Measurements from ENCODE around the gene TECPR2. TPM values are rescaled to one million over a fixed set of nuclear protein-coding genes. Genes with fewer than 3 reads are reported as not detected.
A peak's percentile ranks its signal among the peaks of the same experiment; 100 is the strongest.
"Not testable (repeated sequence)": the region's sequence is repeated elsewhere in the genome, so short reads cannot be mapped to it uniquely, and the experiment has no call there.

The TECPR2 gene
- total and polyA plus RNA-seq, 4 experiments from 2014 or later, result 0.89 to 12.6 (median 7.8) TPM

DNA sequence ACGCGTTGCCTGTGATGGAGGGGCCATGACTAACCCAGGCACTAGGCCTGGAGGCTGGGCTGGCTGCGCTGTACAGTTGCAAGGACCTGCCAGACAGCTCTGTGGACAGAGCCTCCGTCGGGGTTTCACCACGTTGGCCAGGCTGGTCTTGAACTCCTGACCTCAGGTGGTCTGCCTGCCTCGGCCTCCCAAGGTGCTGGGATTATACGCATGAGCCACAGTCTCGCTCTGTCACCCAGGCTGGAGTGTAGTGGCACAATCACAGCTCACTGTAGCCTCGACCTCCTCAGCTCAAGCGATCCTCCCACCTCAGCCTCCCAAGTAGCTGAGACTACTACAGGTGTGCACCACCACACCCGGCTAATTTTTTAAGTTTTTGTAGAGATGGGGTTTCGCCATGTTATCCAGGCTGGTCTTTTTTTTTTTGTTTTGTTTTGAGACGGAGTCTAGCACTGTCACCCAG is 178.3 kb downstream of the TECPR2 start:
- DNase-seq; H3K27ac Mint-ChIP-seq; H3K36me3 ChIP-seq (ENCODE audit: insufficient read depth, low read length); H3K4me3 ChIP-seq (ENCODE audit: low read length in 2 of 2); H3K27ac ChIP-seq (ENCODE audit: low read depth, low read length); H3K4me1 ChIP-seq (ENCODE audit: insufficient read depth, low read length); H3K9me3 Mint-ChIP-seq; POLR2A ChIA-PET (ENCODE audit: partially characterized antibody); H3K4me1 Mint-ChIP-seq; H3K4me3 Mint-ChIP-seq; H3K9me3 ChIP-seq (ENCODE audit: control insufficient read depth in 1 of 2, low read length in 2 of 2); intact Hi-C loops (cut with micrococcal nuclease); H3K36me3 Mint-ChIP-seq: not testable (repeated sequence)
- peaks cover 12% of the 10 kb centered on the region for H3K27me3 ChIP-seq (ENCODE audit: insufficient read depth, low read length)
- H3K27me3 Mint-ChIP-seq, result peaks cover 12 to 16% of the 10 kb centered on the region in 2 donors
- CTCF ChIA-PET (ENCODE audit: partially characterized antibody), result interaction anchor here (1.3 kb wide), 1 partner anchor 8 kb away, joined by 3 read pairs; no protein-coding TSS in a partner anchor

DNA sequence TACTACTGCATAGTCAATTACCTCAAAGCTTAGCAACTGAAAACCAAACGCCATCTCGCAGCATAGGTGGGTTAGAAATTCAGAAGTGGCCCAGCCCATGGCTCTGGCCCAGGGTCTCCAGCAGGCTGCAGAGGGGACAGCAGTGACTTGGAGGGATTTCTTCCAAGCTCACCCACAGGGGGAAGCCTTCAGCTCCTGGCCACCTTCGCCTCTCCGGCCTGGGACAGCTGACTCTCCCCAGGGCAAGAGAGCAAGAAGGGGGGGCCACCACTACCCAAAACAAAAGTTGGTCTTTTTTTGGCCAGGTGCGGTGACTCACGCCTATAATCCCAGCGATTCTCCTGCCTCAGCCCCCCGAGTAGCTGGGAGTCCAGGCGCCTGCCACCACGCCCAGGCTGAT is 179.0 kb downstream of the TECPR2 start:
- intact Hi-C loops (cut with micrococcal nuclease), result no loop called here
- ChIA-PET CTCF (ENCODE audit: partially characterized antibody) (interaction anchor here (0.6 to 1.3 kb wide), 2 partner anchors 9 to 67 kb away, joined by 3 read pairs; no protein-coding TSS in a partner anchor), POLR2A (ENCODE audit: partially characterized antibody) (no interaction called here)
- Mint-ChIP-seq H3K27me3 (peaks cover 12 to 16% of the 10 kb centered on the region in 2 donors), H3K27ac (no peak overlapping the region), H3K4me1 (peaks cover 0 to 7% (median 2%) of the 10 kb centered on the region in 4 donors), H3K36me3 (no peaks in the 10 kb centered on the region), H3K9me3 (peaks cover 0 to under 1% (median 0%) of the 10 kb centered on the region in 8 donors), H3K4me3 (no peak overlapping the region)
- no peak for DNase-seq
- H3K4me3 ChIP-seq (ENCODE audit: low read length in 2 of 2), result no peak overlapping the region
- no peaks in the 10 kb centered on the region for H3K36me3 ChIP-seq (ENCODE audit: insufficient read depth, low read length)
- H3K4me1 ChIP-seq (ENCODE audit: insufficient read depth, low read length), result peaks cover 8% of the 10 kb centered on the region
- no peaks in the 10 kb centered on the region for H3K9me3 ChIP-seq (ENCODE audit: control insufficient read depth in 1 of 2, low read length in 2 of 2)
- no peak overlapping the region for H3K27ac ChIP-seq (ENCODE audit: low read depth, low read length)
- peaks cover 12% of the 10 kb centered on the region for H3K27me3 ChIP-seq (ENCODE audit: insufficient read depth, low read length)

DNA sequence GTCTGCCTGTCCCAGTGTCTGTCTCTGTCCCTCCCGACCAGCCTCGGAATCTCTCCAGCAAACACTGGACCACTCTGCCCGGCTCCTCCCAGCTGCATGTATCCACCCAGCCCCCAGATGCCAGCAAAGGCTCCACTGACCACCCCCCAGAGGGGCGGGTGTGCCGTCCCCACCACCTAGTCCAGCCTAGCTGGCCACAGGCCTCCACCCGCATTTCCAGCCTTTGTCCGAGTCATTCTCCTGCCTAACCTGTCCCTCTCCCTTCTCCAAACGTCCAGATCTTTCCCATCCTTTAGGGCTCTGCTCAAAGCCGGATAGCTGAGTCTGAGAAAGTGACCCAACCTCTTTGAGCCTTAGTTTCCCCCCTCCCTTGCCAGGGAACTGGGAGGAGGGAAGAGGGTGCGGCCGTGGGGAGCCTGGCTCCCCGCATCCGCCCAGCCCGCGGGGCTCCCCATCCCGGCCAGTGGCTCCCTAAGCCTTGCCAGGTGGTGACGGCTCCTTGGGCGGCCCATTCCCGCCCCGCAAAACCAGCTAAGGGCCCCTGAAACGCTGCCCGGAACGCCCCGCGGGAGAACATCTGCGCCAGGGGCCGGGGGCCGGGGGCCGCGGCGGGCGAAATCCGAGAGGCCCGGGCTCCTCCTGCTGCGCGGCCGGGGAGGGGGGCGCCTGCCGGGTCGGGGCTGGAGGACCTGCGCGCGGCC is 181.5 kb downstream of the TECPR2 start:
- no peaks in the 10 kb centered on the region for H3K36me3 ChIP-seq (ENCODE audit: insufficient read depth, low read length)
- Mint-ChIP-seq H3K27me3 (peaks cover 18 to 19% of the 10 kb centered on the region in 2 donors), H3K36me3 (no peaks in the 10 kb centered on the region), H3K4me3 (peak overlapping the region in 3 of 8 donors; percentile 25 to 54 (median 43)), H3K27ac (no peak overlapping the region), H3K9me3 (peaks cover 0 to 2% (median 0%) of the 10 kb centered on the region in 8 donors), H3K4me1 (peaks cover 0 to 7% (median 2%) of the 10 kb centered on the region in 4 donors)
- H3K4me3 ChIP-seq (ENCODE audit: low read length in 2 of 2), result no peak overlapping the region
- H3K4me1 ChIP-seq (ENCODE audit: insufficient read depth, low read length), result peaks cover 8% of the 10 kb centered on the region
- POLR2A ChIA-PET (ENCODE audit: partially characterized antibody), result interaction anchor here (1.3 kb wide), 1 partner anchor 11 kb away, joined by 3 read pairs; no protein-coding TSS in a partner anchor
- H3K27ac ChIP-seq (ENCODE audit: low read depth, low read length), result no peak overlapping the region
- peaks cover 12% of the 10 kb centered on the region for H3K27me3 ChIP-seq (ENCODE audit: insufficient read depth, low read length)
- H3K9me3 ChIP-seq (ENCODE audit: control insufficient read depth in 1 of 2, low read length in 2 of 2), result no peaks in the 10 kb centered on the region
- CTCF ChIA-PET (ENCODE audit: partially characterized antibody), result interaction anchor here (0.6 kb wide), 1 partner anchor 108 kb away, joined by 4 read pairs; no protein-coding TSS in a partner anchor
- DNase-seq, result no peak
- intact Hi-C loops (cut with micrococcal nuclease), result no loop called here

DNA sequence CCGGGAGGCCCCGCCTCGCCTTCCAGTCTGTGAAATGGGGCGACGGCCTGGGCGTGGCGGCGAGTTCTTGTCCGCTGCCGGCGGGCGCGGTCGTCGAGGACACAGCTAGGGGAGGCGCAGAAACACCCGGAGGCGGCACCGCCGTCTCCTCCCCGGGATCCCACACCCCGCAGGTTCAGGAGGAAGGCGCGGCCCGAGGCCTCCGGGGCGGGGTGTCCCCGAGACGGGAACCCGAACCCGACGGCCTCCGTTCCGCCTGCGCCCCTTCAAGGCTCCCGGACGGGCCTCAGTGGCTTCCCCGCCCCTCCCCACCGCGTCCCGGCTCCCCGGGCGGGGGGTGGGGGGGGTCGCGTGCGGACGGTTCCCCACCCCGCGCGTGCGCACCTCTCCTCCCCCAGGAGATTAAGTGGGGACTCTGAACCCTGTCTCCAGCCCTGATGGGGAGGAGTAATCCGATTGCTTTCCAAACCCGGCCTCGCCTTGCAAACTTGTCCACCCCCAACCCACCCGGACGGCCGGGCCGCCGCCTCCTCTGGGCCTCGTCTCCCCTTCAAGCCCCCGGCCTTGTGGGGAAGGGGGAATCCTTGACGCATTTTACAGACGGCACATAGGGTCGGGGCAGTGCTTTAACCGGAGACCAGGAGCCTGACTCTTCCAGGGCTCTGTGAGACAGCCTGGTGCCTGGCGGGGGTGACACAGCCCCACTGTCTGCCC is 182.2 kb downstream of the TECPR2 start:
- Mint-ChIP-seq H3K36me3 (no peaks in the 10 kb centered on the region), H3K27ac (no peak overlapping the region), H3K27me3 (peaks cover 18 to 19% of the 10 kb centered on the region in 2 donors), H3K9me3 (peaks cover 0 to 2% (median 0%) of the 10 kb centered on the region in 8 donors), H3K4me1 (peaks cover 0 to 7% (median 2%) of the 10 kb centered on the region in 4 donors), H3K4me3 (peak overlapping the region in 6 of 8 donors; percentile 32 to 68 (median 49))
- peak in 2 of 5 donors; percentile 19 to 23 for DNase-seq
- POLR2A ChIA-PET (ENCODE audit: partially characterized antibody), result interaction anchor here (1.3 kb wide), 1 partner anchor 10 kb away, joined by 3 read pairs; no protein-coding TSS in a partner anchor
- Histone ChIP-seq H3K27ac (ENCODE audit: low read depth, low read length) (no peak overlapping the region), H3K36me3 (ENCODE audit: insufficient read depth, low read length) (no peaks in the 10 kb centered on the region), H3K4me1 (ENCODE audit: insufficient read depth, low read length) (peaks cover 8% of the 10 kb centered on the region), H3K4me3 (ENCODE audit: low read length in 2 of 2) (no peak overlapping the region), H3K27me3 (ENCODE audit: insufficient read depth, low read length) (peaks cover 12% of the 10 kb centered on the region), H3K9me3 (ENCODE audit: control insufficient read depth in 1 of 2, low read length in 2 of 2) (no peaks in the 10 kb centered on the region)
- intact Hi-C loops (cut with micrococcal nuclease), result no loop called here
- CTCF ChIA-PET (ENCODE audit: partially characterized antibody), result interaction anchor here (0.6 kb wide), 1 partner anchor 109 kb away, joined by 4 read pairs; no protein-coding TSS in a partner anchor

DNA sequence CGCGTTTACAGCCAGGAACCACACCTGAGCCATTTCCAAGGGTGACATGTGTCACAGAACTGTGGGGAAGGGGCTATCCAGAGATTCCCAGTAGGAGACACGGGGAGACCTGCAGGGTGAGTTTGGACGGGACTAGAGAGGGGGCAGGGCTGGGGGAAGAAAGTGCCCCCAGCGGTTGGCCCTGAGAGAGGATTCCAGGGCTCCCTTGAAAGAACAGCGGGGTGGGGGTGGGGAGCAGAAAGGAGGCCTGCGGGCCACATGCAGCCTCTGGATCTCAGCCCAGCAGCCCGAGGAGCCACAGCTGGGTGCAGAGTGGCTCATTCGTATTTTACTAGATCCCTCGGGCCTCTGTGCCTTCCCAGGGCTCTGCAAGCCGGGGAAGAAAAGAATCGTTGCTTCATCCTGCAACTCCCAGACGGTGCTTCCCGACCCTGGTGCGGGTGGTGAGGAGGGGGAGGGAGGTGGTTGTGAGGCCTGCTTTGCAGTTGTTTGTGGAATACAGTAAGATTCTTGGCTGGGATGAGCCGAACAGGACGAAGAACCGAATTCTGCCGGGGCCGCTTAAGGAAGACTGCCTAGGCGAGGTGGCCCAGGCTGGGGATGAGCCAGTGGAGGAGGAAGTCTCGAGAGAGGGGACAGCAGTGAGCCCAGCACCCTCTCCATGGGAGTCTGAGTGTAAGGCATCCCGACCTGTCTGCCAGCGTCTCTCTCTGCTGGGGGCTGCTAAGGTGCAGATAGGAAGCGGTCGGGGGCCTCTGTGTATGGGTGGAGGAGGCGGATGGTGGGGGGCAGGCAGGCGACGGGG is 182.9 kb downstream of the TECPR2 start:
- POLR2A ChIA-PET (ENCODE audit: partially characterized antibody), result no interaction called here
- Mint-ChIP-seq H3K27me3 (peaks cover 21 to 22% of the 10 kb centered on the region in 2 donors), H3K27ac (peak overlapping the region in 1 of 7 donors; percentile 17)

DNA sequence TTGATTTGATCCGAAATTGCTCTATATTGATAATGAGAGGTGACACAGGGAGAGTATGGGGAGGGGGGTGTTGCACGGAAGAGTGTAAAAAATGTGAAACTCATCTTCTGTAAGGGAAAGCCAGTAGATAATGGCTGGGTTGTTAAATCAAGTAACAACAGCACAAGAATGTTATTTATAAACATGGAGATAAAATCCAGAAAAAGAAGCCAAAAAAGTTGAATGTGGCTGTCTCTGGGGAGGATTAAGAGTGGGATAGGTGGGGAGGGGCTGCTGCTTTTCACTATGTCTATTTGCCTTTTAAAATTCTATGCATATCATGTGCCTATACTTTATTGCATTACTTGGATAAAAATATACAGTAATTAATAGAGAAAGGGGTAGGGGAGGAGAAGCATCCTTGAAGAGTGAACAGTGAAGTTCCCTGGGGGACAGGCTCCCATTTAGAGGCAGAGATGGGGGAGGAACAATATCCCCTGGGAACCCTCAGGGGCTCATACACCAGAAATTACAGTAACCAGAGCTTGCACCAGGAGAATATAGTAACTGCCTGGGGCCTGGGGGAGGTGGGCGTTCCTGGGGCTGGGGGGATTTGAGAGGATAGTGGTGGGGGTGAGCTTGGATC is 186.0 kb downstream of the TECPR2 start:
- H3K4me3 Mint-ChIP-seq, result no peak overlapping the region
- intact Hi-C loops (cut with micrococcal nuclease), result no loop called here
- no peak overlapping the region for H3K27ac ChIP-seq (ENCODE audit: low read depth, low read length)
- peaks cover 19 to 20% of the 10 kb centered on the region in 2 donors for H3K27me3 Mint-ChIP-seq
- POLR2A ChIA-PET (ENCODE audit: partially characterized antibody), result no interaction called here
- H3K9me3 ChIP-seq (ENCODE audit: control insufficient read depth in 1 of 2, low read length in 2 of 2), result no peaks in the 10 kb centered on the region
- H3K4me1 Mint-ChIP-seq, result peaks cover 0 to 7% (median 0%) of the 10 kb centered on the region in 4 donors
- no peaks in the 10 kb centered on the region for H3K36me3 ChIP-seq (ENCODE audit: insufficient read depth, low read length)
- DNase-seq, result no peak
- no peak overlapping the region for H3K27ac Mint-ChIP-seq
- H3K27me3 ChIP-seq (ENCODE audit: insufficient read depth, low read length), result peaks cover 12% of the 10 kb centered on the region
- no peaks in the 10 kb centered on the region for H3K36me3 Mint-ChIP-seq
- CTCF ChIA-PET (ENCODE audit: partially characterized antibody), result no interaction called here
- peaks cover 0 to 2% (median 0%) of the 10 kb centered on the region in 8 donors for H3K9me3 Mint-ChIP-seq
- no peak overlapping the region for H3K4me3 ChIP-seq (ENCODE audit: low read length in 2 of 2)
- H3K4me1 ChIP-seq (ENCODE audit: insufficient read depth, low read length), result peaks cover 8% of the 10 kb centered on the region

More for the DNA sequence above, 182.9 kb downstream of the TECPR2 start:
- Mint-ChIP-seq H3K9me3 (peaks cover 0 to 2% (median 0%) of the 10 kb centered on the region in 8 donors), H3K36me3 (no peaks in the 10 kb centered on the region), H3K4me1 (peaks cover 0 to 7% (median 2%) of the 10 kb centered on the region in 4 donors), H3K4me3 (peak overlapping the region in 4 of 8 donors; percentile 33 to 68 (median 41))
- Histone ChIP-seq H3K4me1 (ENCODE audit: insufficient read depth, low read length) (peaks cover 8% of the 10 kb centered on the region), H3K4me3 (ENCODE audit: low read length in 2 of 2) (no peak overlapping the region), H3K9me3 (ENCODE audit: control insufficient read depth in 1 of 2, low read length in 2 of 2) (no peaks in the 10 kb centered on the region), H3K27ac (ENCODE audit: low read depth, low read length) (no peak overlapping the region), H3K27me3 (ENCODE audit: insufficient read depth, low read length) (peaks cover 12% of the 10 kb centered on the region), H3K36me3 (ENCODE audit: insufficient read depth, low read length) (no peaks in the 10 kb centered on the region)
- no peak for DNase-seq
- intact Hi-C loops (cut with micrococcal nuclease), result no loop called here
- CTCF ChIA-PET (ENCODE audit: partially characterized antibody), result no interaction called here
